Measurements from ENCODE around the gene KLHDC3.
"Not testable (repeated sequence)": the region's sequence is repeated elsewhere in the genome, so short reads cannot be mapped to it uniquely, and the experiment has no call there.

The KLHDC3 gene

GRCh38 chr6:43029120-43029519, 15.1 kb downstream of the KLHDC3 start:
- no peak for DNase-seq (ENCODE audit: low read depth)

DNA sequence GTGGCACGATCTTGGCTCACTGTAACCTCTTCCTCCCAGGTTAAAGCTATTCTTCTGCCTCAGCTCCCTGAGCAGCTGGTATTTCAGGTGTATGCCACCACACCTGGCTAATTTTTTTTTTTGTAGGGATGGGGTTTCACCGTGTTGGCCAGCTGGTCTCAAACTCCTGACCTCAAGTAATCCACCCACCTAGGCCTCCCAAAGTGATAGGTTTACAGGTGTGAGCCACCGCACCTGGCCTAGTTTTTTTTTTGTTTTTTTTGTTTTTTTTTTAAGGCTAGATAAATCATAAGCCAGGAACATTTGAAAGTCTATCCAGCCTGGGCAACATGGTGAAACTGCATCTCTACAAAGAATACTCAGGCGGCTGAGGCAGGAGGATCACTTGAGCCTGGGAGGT, 18.3 kb downstream of the KLHDC3 start:
- DNase-seq (ENCODE audit: low read depth): no peak

GRCh38 chr6:43033496-43034189, 19.6 kb downstream of the KLHDC3 start:
- no peak for DNase-seq (ENCODE audit: low read depth)

GRCh38 chr6:43034190-43034525, 20.1 kb downstream of the KLHDC3 start:
- DNase-seq (ENCODE audit: low read depth): no peak

GRCh38 chr6:43035495-43036194, 21.6 kb downstream of the KLHDC3 start:
- no peak for DNase-seq (ENCODE audit: low read depth)

GRCh38 chr6:43036712-43037111, 22.7 kb downstream of the KLHDC3 start:
- no peak for DNase-seq (ENCODE audit: low read depth)

- DNase-seq (ENCODE audit: low read depth): no peak
Observed at GRCh38 chr6:43037197-43037596, 23.1 kb downstream of the KLHDC3 start.

DNA sequence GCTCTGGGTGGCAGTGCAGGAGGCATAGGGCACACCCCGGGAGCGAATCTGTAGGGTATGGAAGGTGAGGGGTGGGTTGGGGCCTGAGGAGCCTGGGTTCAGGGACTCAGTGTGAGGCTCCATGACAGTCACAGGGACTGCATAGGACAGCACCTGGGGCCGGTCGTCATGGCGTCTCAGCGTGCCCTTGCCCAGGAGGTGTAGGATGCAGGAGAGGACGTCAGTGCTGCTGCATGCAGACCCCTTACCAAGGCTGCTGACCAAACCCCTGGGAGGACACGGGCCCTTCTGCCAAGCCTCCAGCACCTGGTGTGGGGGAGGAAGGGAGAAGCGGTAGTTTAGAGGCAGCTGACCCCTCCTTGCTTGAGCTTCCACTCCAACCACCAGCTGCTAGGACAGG, 23.7 kb downstream of the KLHDC3 start:
- DNase-seq (ENCODE audit: low read depth): no peak

GRCh38 chr6:43038727-43039126, 24.7 kb downstream of the KLHDC3 start:
- DNase-seq (ENCODE audit: low read depth): no peak

- no peak for DNase-seq (ENCODE audit: low read depth)
Observed at GRCh38 chr6:43040542-43041257, 26.7 kb downstream of the KLHDC3 start.

- not testable (repeated sequence) for DNase-seq (ENCODE audit: low read depth)
Observed at GRCh38 chr6:43041475-43041874, 27.4 kb downstream of the KLHDC3 start.

DNA sequence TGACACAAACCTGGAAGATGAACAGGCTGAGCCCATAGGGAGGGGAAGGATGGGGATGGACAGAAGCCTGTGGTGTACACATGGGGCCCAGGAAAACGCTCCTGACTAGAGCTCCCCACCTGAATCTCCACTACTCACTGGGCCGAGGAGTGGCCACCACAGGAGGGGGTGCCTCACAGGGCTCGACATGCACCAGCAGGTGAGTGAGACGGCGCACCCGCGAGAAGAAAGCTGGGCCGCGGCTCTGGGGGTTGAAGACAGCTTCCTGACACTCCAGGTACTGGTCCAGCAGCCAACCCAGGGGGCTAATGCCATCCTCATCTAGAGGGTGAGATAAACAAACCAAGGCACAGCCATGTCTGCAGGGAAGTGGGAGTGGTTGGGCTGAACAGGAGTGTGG, 29.3 kb downstream of the KLHDC3 start:
- DNase-seq (ENCODE audit: low read depth): no peak

DNA sequence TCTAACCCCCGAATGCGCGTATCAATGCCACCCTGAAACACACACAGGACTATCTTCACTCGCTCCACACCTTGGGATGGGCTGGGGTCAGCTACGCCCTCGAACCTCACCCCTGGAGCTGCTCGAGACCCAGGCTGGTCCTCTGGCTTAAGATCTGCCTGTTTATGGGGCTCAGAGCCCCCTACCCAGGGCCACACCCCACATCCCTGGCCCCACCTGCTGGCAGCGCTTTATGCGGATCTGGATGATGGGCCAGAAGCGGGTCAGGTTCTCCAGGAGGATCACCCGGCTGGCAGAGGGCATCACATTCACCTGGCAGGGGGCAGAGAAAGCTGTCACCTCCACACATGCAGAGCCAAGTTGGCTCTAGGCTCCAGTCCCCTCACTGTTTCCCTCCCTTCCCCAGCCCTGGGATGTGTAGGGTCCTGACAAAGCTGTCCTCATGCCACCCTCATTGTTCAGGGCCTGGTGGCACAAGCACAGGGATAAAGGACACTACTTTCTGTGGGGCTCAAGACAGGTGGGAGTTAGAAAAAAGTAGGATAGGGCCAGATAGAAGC, 31.4 kb downstream of the KLHDC3 start:
- no peak for DNase-seq (ENCODE audit: low read depth)

- no peak for DNase-seq (ENCODE audit: low read depth)
Observed at GRCh38 chr6:43047998-43048397, 33.9 kb downstream of the KLHDC3 start.

- no peak for DNase-seq (ENCODE audit: low read depth)
Observed at GRCh38 chr6:43050981-43051380, 36.9 kb downstream of the KLHDC3 start.

- DNase-seq (ENCODE audit: low read depth): no peak
Observed at GRCh38 chr6:43052225-43052841, 38.3 kb downstream of the KLHDC3 start.

- no peak for DNase-seq (ENCODE audit: low read depth)
Observed at GRCh38 chr6:43052842-43053544, 38.9 kb downstream of the KLHDC3 start.

DNA sequence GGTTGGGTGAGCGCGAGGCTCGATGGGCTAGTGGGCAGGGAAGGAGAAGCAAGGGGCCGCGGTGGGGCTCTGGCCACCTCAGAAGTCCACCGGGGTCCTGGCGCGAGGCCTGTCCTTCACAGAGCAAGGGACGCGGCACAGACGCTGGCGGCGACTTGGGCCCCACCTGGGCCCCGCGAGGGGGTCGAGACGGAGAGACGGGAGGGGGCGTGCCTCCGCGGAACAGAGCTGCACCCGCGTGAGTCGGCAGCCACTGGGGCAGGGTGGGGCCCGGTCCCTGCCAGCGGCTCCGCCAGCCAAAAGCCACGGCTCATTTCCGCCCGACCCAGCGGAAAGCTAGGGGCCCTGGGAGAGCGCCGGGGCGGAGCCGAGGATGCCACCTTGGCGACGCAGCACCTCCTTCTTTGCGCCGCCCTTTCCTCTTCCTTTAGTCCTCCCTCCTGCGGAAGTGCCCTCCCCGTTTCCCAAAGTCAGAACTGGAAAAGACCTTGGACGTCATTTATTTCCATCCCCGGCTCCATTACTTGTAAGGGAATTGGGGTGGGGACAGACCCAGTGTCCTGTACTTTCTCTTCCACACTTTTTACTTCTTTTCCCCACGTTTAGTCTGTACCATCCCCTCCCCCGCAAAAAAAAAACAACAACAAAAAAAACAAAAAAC, 39.6 kb downstream of the KLHDC3 start, which contains the start of gene CUL7:
TSS of gene CUL7 (minus strand) at position 307 of the 661 bp plus-strand sequence. CDS start 1,063 bp downstream, outside the sequence.
- peak; percentile 96 for DNase-seq (ENCODE audit: low read depth)

- DNase-seq (ENCODE audit: low read depth): no peak
Observed at GRCh38 chr6:43054206-43054943, 40.3 kb downstream of the KLHDC3 start.

GRCh38 chr6:43055966-43056365, 41.9 kb downstream of the KLHDC3 start:
- no peak for DNase-seq (ENCODE audit: low read depth)
